RCC 7860 (cell line): ENCODE data around the gene GALNT18.

Source experiments
- DNase-seq: peaks from one replicate; pipeline ENCODE4 v3.0.0-alpha.2; 2015; ENCODE audit warnings: low spot score
- FAIRE-seq: peaks from 2 replicates; lab custom pipeline; 2012; peaks lifted over from hg19 to GRCh38; lab: Jason Lieb, UNC

Gene GALNT18

GRCh38 chr11:11394241-11394640 lies 227.6 kb downstream of the GALNT18 start:
- FAIRE-seq (no peak), DNase-seq (no peak)

- DNase-seq: peak; percentile 76
- peak; percentile 74 for FAIRE-seq
Measured at GRCh38 chr11:11391796-11392463, 229.9 kb downstream of the GALNT18 start.

- DNase-seq (no peak), FAIRE-seq (no peak)
Measured at GRCh38 chr11:11391169-11391568, 230.6 kb downstream of the GALNT18 start.

GRCh38 chr11:11390068-11390771 lies 231.6 kb downstream of the GALNT18 start:
- FAIRE-seq: no peak
- no peak for DNase-seq

GRCh38 chr11:11389238-11389637 lies 232.6 kb downstream of the GALNT18 start:
- FAIRE-seq: no peak
- no peak for DNase-seq

- DNase-seq (no peak), FAIRE-seq (no peak)
Measured at GRCh38 chr11:11387622-11388305, 234.0 kb downstream of the GALNT18 start.

- FAIRE-seq (no peak), DNase-seq (no peak)
Measured at GRCh38 chr11:11387207-11387606, 234.6 kb downstream of the GALNT18 start.

GRCh38 chr11:11384829-11385228 lies 237.0 kb downstream of the GALNT18 start:
- FAIRE-seq (no peak), DNase-seq (no peak)

- no peak for DNase-seq
- FAIRE-seq: no peak
Measured at GRCh38 chr11:11383995-11384394, 237.8 kb downstream of the GALNT18 start.

GRCh38 chr11:11382858-11383532 lies 238.8 kb downstream of the GALNT18 start:
- DNase-seq: no peak
- FAIRE-seq: no peak

GRCh38 chr11:11381471-11382105 lies 240.2 kb downstream of the GALNT18 start:
- no peak for FAIRE-seq
- no peak for DNase-seq

GRCh38 chr11:11380883-11381282 lies 240.9 kb downstream of the GALNT18 start:
- FAIRE-seq: no peak
- no peak for DNase-seq

GRCh38 chr11:11380340-11380739 lies 241.5 kb downstream of the GALNT18 start:
- FAIRE-seq (no peak), DNase-seq (no peak)

- no peak for DNase-seq
- FAIRE-seq: no peak
Measured at GRCh38 chr11:11379661-11380060, 242.1 kb downstream of the GALNT18 start.

GRCh38 chr11:11378184-11378940 lies 243.4 kb downstream of the GALNT18 start:
- FAIRE-seq: no peak

GRCh38 chr11:11374358-11375148 lies 247.3 kb downstream of the GALNT18 start:
- no peak for FAIRE-seq
- DNase-seq: no peak

More at GRCh38 chr11:11378184-11378940, 243.4 kb downstream of the GALNT18 start:
- DNase-seq: no peak

GRCh38 chr11:11373934-11374333 lies 247.9 kb downstream of the GALNT18 start:
- no peak for FAIRE-seq
- DNase-seq: no peak

- no peak for FAIRE-seq
- DNase-seq: no peak
Measured at GRCh38 chr11:11372461-11372860, 249.3 kb downstream of the GALNT18 start.

- DNase-seq (no peak), FAIRE-seq (no peak)
Measured at GRCh38 chr11:11370962-11371303, 250.9 kb downstream of the GALNT18 start.
